Head of caudate nucleus (tissue), 42 donors: Measurements from ENCODE around the gene LRRK2.

Experiments used
- DNase-seq, 42 donors: peaks; one replicate each; pipeline versions ENCODE4 v3.0.0 to v3.0.0-alpha.2; 2020 to 2021; ENCODE audit warnings: mixed read lengths in 7 of 42
- intact Hi-C: fragments of 100-400 bp; cut with DNase I; formaldehyde crosslinking; loops from one replicate; pipeline ENCODE4 v1.15.0; 2022

LRRK2 gene

DNA sequence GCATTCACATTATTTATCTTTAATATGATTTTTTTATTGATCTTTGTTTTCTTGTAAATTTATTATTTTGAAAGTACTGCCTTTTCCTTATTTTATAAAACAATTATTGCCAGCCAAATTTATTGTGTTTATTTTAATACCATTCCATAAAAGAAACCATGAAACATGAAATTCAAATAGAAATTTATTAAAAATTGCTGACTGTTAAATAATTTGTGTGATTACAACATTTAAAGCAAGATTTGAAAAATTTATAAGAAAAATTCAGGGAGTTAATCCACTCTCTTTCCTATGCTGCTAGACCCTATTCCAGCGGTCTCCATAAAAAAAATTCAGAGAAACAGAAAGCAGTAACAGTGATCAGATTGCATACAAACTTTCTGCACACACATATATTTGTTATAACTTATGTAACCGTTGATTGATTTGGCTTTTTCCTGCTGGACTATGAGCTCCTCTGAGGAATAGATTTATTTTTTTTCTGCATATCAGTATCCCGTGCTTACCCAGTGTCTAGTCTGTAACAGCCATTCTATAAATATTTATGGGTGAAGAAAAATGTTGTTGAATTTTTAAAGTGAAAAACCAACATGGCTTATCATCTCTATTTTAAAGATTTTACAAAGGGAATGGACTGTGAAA, 68.1 kb downstream of the LRRK2 start:
- intact Hi-C loops = no loop called here
- no peak for DNase-seq

- intact Hi-C loops = no loop called here
- DNase-seq = no peak
Observed at GRCh38 chr12:40298341-40298740, 73.5 kb downstream of the LRRK2 start.

- intact Hi-C loops = no loop called here
- no peak for DNase-seq
Observed at GRCh38 chr12:40300490-40300889, 75.7 kb downstream of the LRRK2 start.

GRCh38 chr12:40309001-40309400, 84.2 kb downstream of the LRRK2 start:
- DNase-seq = no peak

GRCh38 chr12:40310211-40310610, 85.4 kb downstream of the LRRK2 start:
- intact Hi-C loops = no loop called here
- peak in 1 of 42 donors; percentile 13 for DNase-seq

More at GRCh38 chr12:40309001-40309400, 84.2 kb downstream of the LRRK2 start:
- intact Hi-C loops = no loop called here

- intact Hi-C loops = no loop called here
- DNase-seq = no peak
Observed at GRCh38 chr12:40312196-40312595, 87.4 kb downstream of the LRRK2 start.

DNA sequence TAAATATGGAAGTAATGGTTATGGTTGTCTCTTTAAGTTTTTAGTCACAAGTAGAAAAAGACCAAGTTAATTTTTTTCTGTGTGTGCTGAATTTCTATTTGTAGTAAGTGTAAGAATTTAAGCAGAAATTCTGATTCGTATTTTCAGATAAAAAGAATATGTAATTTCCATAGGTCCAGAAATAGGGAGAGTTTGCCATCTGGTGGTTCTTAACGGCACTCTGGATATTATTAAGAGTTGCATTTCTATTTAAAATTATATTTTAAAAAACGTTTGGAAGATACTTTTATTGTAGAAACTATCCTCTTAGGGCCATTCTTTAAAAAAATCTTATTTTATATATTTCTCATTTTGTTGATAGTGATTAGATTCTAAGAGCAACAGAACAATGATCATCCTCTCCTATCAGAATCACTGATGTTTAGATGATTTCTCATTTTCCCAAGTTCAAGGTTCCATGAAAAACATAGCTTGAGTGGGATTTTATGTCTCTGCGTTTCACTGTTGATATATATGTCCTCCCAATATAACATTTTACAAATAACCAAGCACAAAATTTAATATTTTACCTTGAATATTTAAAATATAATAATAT, 88.3 kb downstream of the LRRK2 start:
- intact Hi-C loops = no loop called here
- no peak for DNase-seq

GRCh38 chr12:40313928-40314327, 89.1 kb downstream of the LRRK2 start:
- intact Hi-C loops = no loop called here
- no peak for DNase-seq

DNA sequence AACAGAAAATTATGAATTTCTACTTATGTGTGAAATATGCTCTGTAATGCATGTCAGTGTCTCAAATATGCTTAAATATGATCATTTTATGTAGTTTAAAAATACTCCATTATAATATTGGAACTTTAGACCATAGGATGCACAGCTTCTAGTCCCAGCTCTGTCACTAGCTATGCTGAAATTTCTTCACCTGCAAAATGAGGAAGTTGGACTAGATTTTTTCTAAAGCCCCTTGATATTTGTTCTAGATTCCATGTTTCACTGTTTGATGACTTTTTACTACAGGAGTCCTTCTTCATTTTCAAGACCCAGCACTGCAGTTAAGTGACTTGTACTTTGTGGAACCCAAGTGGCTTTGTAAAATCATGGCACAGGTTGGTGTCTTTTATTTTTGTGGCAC, 90.1 kb downstream of the LRRK2 start:
- intact Hi-C loops = no loop called here

GRCh38 chr12:40315375-40315774, 90.6 kb downstream of the LRRK2 start:
- no peak for DNase-seq
- intact Hi-C loops = no loop called here

More for the DNA sequence above, 90.1 kb downstream of the LRRK2 start:
- DNase-seq = no peak

DNA sequence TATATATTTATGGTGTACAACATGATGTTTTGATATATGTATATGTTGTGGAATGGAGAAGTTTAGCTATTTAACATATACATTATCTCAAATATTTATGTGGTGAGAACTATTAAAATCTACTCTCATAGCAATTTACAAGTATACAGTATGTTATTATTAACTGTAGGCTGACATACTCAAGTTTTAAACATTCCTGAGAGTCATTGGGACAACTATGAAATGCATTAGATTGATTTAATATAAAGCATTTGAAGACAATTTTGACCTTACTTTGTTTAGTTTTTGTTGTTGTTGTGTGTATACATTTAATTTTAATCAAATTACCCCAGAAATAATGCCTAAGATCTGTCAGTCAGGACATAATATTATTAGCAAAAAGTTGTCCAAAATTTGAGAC, 99.5 kb downstream of the LRRK2 start:
- DNase-seq = no peak
- intact Hi-C loops = no loop called here

GRCh38 chr12:40325349-40325960, 100.7 kb downstream of the LRRK2 start:
- intact Hi-C loops = no loop called here
- peak in 5 of 42 donors; percentile 9 to 44 (median 31) for DNase-seq

GRCh38 chr12:40327535-40327934, 102.7 kb downstream of the LRRK2 start:
- no peak for DNase-seq
- intact Hi-C loops = no loop called here

GRCh38 chr12:40330180-40330579, 105.4 kb downstream of the LRRK2 start:
- intact Hi-C loops = no loop called here
- no peak for DNase-seq

GRCh38 chr12:40331886-40332285, 107.1 kb downstream of the LRRK2 start:
- intact Hi-C loops = no loop called here
- DNase-seq = no peak

DNA sequence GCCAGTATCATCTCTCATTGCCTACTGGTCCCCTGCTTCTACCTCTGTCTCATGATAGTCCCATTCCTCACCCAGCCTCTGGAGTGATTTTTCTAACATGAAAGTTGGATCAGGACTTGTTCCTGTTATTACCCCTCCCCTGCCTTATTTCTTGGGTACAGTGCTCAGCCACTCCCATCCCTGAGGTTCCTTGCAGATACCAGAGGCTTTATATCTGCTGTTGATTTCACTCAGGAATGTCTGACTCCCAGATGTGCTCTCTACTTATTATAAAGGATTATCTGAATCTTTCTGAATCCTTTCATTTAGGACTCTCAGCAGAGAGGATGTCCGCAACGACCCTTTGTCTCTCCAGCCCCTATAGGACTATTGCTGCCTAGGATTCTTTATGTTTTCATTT, 111.2 kb downstream of the LRRK2 start:
- intact Hi-C loops = no loop called here
- no peak for DNase-seq

DNA sequence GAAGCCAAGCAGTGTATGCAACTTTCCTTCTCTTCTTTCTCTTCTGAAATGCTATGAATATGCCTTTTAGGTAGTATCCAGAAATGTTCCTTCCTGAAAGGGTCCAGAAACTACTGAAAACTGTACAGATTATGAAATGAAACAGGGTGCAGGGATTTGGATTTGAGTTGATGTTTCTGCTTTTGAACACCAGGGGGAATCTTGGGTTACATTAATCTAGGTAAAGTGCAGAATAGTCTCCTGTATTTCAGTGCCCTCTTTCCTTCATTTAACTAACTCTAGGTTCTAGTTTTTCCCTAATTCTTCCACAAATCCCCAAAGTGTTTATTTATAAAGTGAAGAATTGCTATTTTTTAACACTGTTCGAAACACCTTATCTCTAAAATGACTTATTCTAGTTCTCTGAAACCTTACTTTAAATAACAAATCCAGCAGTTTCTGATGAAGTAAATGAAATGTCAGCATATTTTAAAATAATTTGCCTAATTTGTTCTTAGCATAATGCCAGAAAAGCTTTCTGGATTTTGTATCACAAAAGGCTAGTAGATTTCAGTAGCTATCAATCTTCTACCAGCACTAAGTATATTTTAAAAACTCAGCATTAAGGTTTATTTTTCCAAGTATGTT, 111.9 kb downstream of the LRRK2 start:
- intact Hi-C loops = no loop called here
- no peak for DNase-seq

DNA sequence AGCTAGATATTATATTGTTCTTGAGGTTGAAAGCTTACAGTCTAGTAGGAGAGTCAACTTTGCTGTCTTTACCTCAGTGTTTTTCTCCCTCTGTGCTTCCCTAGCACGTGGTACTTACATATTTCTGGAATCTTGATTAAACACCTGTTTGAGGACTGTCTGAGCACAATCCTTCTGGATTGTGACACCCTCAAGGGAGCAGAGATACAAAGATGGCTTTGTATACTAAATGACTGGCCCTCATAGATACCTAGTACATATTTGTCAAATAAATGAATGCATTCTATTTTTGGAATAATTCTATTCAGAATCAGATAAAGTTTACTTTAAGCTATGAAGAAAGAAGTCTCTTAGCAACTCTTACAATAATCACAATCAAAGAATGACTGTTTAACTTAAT, 113.3 kb downstream of the LRRK2 start:
- no peak for DNase-seq
- intact Hi-C loops = no loop called here

DNA sequence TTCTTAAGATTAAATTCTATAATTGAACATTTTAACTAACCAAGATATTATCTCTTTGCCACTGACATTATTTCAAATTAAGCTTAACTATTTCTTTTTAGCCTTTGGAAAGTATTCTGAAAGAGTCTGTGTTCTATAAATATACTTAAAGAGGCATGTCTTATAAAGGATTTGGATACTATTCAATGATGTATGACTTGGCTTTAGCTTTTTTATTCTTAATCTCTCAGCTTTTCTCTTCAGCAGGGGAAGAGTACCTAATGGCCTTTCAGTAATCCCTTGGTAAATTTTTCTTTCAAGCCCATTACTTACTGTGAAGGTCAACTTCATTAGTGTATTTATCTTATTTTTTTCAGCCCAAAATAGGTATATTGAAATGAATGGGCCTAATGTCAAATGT, 113.8 kb downstream of the LRRK2 start:
- intact Hi-C loops = no loop called here
- DNase-seq = no peak

- no peak for DNase-seq
- intact Hi-C loops = no loop called here
Observed at GRCh38 chr12:40342010-40342409, 117.2 kb downstream of the LRRK2 start.
